H1 (cell line): ENCODE data around the gene ASL. TPM values are rescaled to one million over a fixed set of nuclear protein-coding genes. Genes with fewer than 3 reads are reported as not detected.
"Not testable (repeated sequence)": the region's sequence is repeated elsewhere in the genome, so short reads cannot be mapped to it uniquely, and the experiment has no call there.

Source experiments
- CTCF ChIA-PET: fragments of 300-600 bp; sonication (Branson Sonifier 250); formaldehyde crosslinking; loops from one replicate; lab custom pipeline; 2021; ENCODE audit not compliant: partially characterized antibody; lab: Charles Lee
- POLR2A ChIA-PET: fragments of 300-600 bp; sonication (Branson Sonifier 250); formaldehyde crosslinking; loops from one replicate; lab custom pipeline; 2021; ENCODE audit warnings: inconsistent platforms; ENCODE audit not compliant: partially characterized antibody; lab: Charles Lee
- DNase-seq, 2 experiments: peaks; one replicate each; pipeline versions ENCODE4 v3.0.0 to v3.0.0-alpha.2; 2010 to 2022; ENCODE audit warnings: low spot score in 2 of 2, low read depth in 1 of 2, mixed read lengths in 1 of 2
- FAIRE-seq: peaks from 2 replicates; lab custom pipeline; 2011; peaks lifted over from hg19 to GRCh38; lab: Jason Lieb, UNC
- H2AFZ ChIP-seq: 2 replicates; pipeline ENCODE4 v1.8.1; 2012; ENCODE audit warnings: low read length, inconsistent platforms
- H2AK5ac ChIP-seq: 2 replicates; pipeline ENCODE4 v1.6.1; 2013; ENCODE audit warnings: low read depth, low read length
- H2BK120ac ChIP-seq: replicated peaks from 2 replicates; pipeline ENCODE3; 2013; ENCODE audit warnings: low read depth, low read length, inconsistent platforms
- H2BK12ac ChIP-seq: 2 replicates; pipeline ENCODE4 v1.6.1; 2013; ENCODE audit warnings: low read depth, low read length
- H2BK15ac ChIP-seq: 2 replicates; pipeline ENCODE4 v1.6.1; 2013; ENCODE audit warnings: low read length
- H2BK20ac ChIP-seq: 2 replicates; pipeline ENCODE4 v1.6.1; 2013; ENCODE audit warnings: low read length
- H2BK5ac ChIP-seq: 2 replicates; pipeline ENCODE4 v1.6.1; 2013; ENCODE audit warnings: low read depth, low read length
- H3K14ac ChIP-seq: 2 replicates; pipeline ENCODE4 v1.6.1; 2013; ENCODE audit warnings: inconsistent platforms; ENCODE audit not compliant: insufficient read length
- H3K18ac ChIP-seq: 2 replicates; pipeline ENCODE4 v1.6.1; 2013; ENCODE audit warnings: low read length; ENCODE audit errors: extremely low read depth
- H3K23ac ChIP-seq: 2 replicates; pipeline ENCODE4 v1.6.1; 2013; ENCODE audit warnings: inconsistent platforms; ENCODE audit not compliant: insufficient read length
- H3K23me2 ChIP-seq: 2 replicates; pipeline ENCODE4 v1.6.1; 2013; ENCODE audit warnings: low read depth, low read length
- H3K27ac ChIP-seq: 2 replicates; pipeline ENCODE4 v1.6.1; 2011; ENCODE audit warnings: low read depth, low read length, inconsistent platforms
- H3K27me3 ChIP-seq, 4 experiments: replicated peaks in 1 of 4; 1 replicate in 1 of 4; 2 replicates in 3 of 4; pipeline versions ENCODE4 v1.6.1 to v1.8.1; 2011 to 2013; ENCODE audit warnings: low read length in 3 of 4, mild to moderate bottlenecking in 3 of 4, inconsistent platforms in 2 of 4, mixed read lengths in 2 of 4, moderate library complexity in 1 of 4; ENCODE audit not compliant: control insufficient read depth in 3 of 4, insufficient read depth in 3 of 4; ENCODE audit errors: extremely low read depth in 1 of 4
- H3K36me3 ChIP-seq, 4 experiments: 2 replicates each; pipeline versions ENCODE4 v1.6.1 to v1.8.1; 2011 to 2013; ENCODE audit warnings: mild to moderate bottlenecking in 4 of 4, low read length in 3 of 4, moderate library complexity in 2 of 4, control low read depth in 1 of 4, inconsistent platforms in 1 of 4; ENCODE audit not compliant: insufficient read depth in 4 of 4, control insufficient read depth in 2 of 4
- H3K4ac ChIP-seq: replicated peaks from 2 replicates; pipeline ENCODE3; 2013; ENCODE audit warnings: low read length, low read depth, mixed read lengths, inconsistent platforms; ENCODE audit not compliant: insufficient read length
- H3K4me1 ChIP-seq, 4 experiments: replicated peaks in 1 of 4; 1 replicate in 1 of 4; 2 replicates in 3 of 4; pipeline versions ENCODE4 v1.6.1 to v1.8.1; 2011 to 2013; ENCODE audit warnings: low read length in 3 of 4, inconsistent platforms in 2 of 4, mixed read lengths in 1 of 4; ENCODE audit not compliant: insufficient read depth in 4 of 4, control insufficient read depth in 3 of 4
- H3K4me2 ChIP-seq, 2 experiments: 2 replicates each; pipeline versions ENCODE4 v1.6.1 to v1.8.1; 2011 to 2013; ENCODE audit warnings: low read depth in 2 of 2, low read length in 2 of 2, control low read depth in 1 of 2, inconsistent platforms in 1 of 2, mild to moderate bottlenecking in 1 of 2; ENCODE audit not compliant: insufficient read depth in 1 of 2
- H3K4me3 ChIP-seq, 4 experiments: fragments of 200-600, 300-600 bp in 1 of 4; sonication (generic), shearing (Covaris generic), sonication (Bioruptor Twin) in 1 of 4; 2 replicates each; pipeline versions ENCODE4 v1.5.1 to v1.8.1; 2011 to 2016; ENCODE audit warnings: low read length in 4 of 4, low read depth in 3 of 4, control low read depth in 2 of 4, inconsistent platforms in 2 of 4, mild to moderate bottlenecking in 2 of 4, mixed read lengths in 1 of 4, moderate library complexity in 1 of 4; ENCODE audit not compliant: insufficient read depth in 2 of 4; ENCODE audit errors: extremely low read depth in 1 of 4
- H3K56ac ChIP-seq: replicated peaks from 2 replicates; pipeline ENCODE3; 2013; ENCODE audit warnings: low read depth, mild to moderate bottlenecking, mixed read lengths, low read length, inconsistent platforms; ENCODE audit not compliant: insufficient read length
- H3K79me1 ChIP-seq: 2 replicates; pipeline ENCODE4 v1.6.1; 2013; ENCODE audit warnings: low read depth, low read length, control low read depth
- H3K79me2 ChIP-seq, 2 experiments: 2 replicates each; pipeline versions ENCODE4 v1.6.1 to v1.8.1; 2012 to 2013; ENCODE audit warnings: low read length in 2 of 2, mild to moderate bottlenecking in 2 of 2, inconsistent platforms in 1 of 2; ENCODE audit not compliant: insufficient read depth in 2 of 2, control insufficient read depth in 1 of 2
- H3K9ac ChIP-seq, 4 experiments: replicated peaks in 1 of 4; 1 replicate in 1 of 4; 2 replicates in 3 of 4; pipeline versions ENCODE4 v1.6.1 to v1.8.1; 2011 to 2013; ENCODE audit warnings: low read depth in 3 of 4, low read length in 3 of 4, control low read depth in 2 of 4, mild to moderate bottlenecking in 2 of 4, moderate library complexity in 2 of 4, inconsistent platforms in 1 of 4; ENCODE audit errors: extremely low read depth in 1 of 4
- H3K9me3 ChIP-seq, 2 experiments: 2 replicates each; pipeline versions ENCODE4 v1.6.1 to v1.8.1; 2012 to 2013; ENCODE audit warnings: mild to moderate bottlenecking in 2 of 2, moderate library complexity in 2 of 2, control low read depth in 1 of 2, inconsistent platforms in 1 of 2, low read depth in 1 of 2, low read length in 1 of 2, mixed read lengths in 1 of 2; ENCODE audit not compliant: insufficient read depth in 2 of 2
- H4K20me1 ChIP-seq, 2 experiments: replicated peaks in 1 of 2; 2 replicates each; pipeline versions ENCODE3 to v1.8.1; 2011 to 2013; ENCODE audit warnings: inconsistent platforms in 2 of 2, low read length in 2 of 2, mild to moderate bottlenecking in 1 of 2; ENCODE audit not compliant: insufficient read depth in 2 of 2, control insufficient read depth in 1 of 2
- H4K5ac ChIP-seq: 2 replicates; pipeline ENCODE4 v1.6.1; 2013; ENCODE audit warnings: low read length, low read depth, mixed read lengths, inconsistent platforms; ENCODE audit not compliant: insufficient read length
- H4K8ac ChIP-seq: 2 replicates; pipeline ENCODE4 v1.8.0; 2013; ENCODE audit warnings: mild to moderate bottlenecking, moderate library complexity, low read length, inconsistent platforms; ENCODE audit not compliant: insufficient read depth; ENCODE audit errors: extremely low read depth
- H4K91ac ChIP-seq: replicated peaks from 2 replicates; pipeline ENCODE3; 2013; ENCODE audit warnings: low read length, mixed read lengths, inconsistent platforms; ENCODE audit not compliant: insufficient read length
- WGBS, 2 experiments: shearing (Covaris generic) in 1 of 2; methylation state at CpG; one replicate each; pipeline versions ENCODE4 v1.1.6 to v1.1.7; 2013 to 2015; ENCODE audit warnings: low lambda C conversion rate in 2 of 2, mixed read lengths in 2 of 2, inconsistent platforms in 1 of 2, low coverage in 1 of 2, missing lambda C conversion rate in 1 of 2; ENCODE audit not compliant: insufficient replicate concordance in 2 of 2, insufficient coverage in 1 of 2, insufficient read length in 1 of 2; ENCODE audit errors: extremely low coverage in 1 of 2, missing lambda C conversion rate in 1 of 2; 5-methylcytosine and 5-hydroxymethylcytosine counted together
- polyA plus RNA-seq, 7 experiments: library from polyadenylated mRNA; depleted of rRNA in 3 of 7; stranded (reverse) in 5 of 7; unstranded in 2 of 7; fragments of >200 nt in 5 of 7; fragments of 200-250 nt in 2 of 7; gene quantifications; 1 replicate in 5 of 7; 2 replicates in 1 of 7; 4 replicates in 1 of 7; pipeline versions ENCODE4 v1.2.1 to v1.2.3, GENCODE V29; 2011 to 2013; ENCODE audit warnings: missing spikeins in 2 of 7, mixed read lengths in 2 of 7
- total RNA-seq: library from RNA; stranded (reverse); fragmentation: NEBNext Ultra II Directional; extraction: Animal tissue kit (Norgen Biotek cat#: 25700); gene quantifications from 2 replicates; pipeline ENCODE4 v1.2.1, GENCODE V29; 2021

ASL gene
- total and polyA plus RNA-seq, 2 of the 8 experiments (the other 6 are each of a cell fraction or from before 2014, with no cell fraction given) = 23.3 to 35.3 TPM

GRCh38 chr7:66049886-66050285, 25.7 kb upstream of the ASL start:
- H3K23me2 ChIP-seq, H3K27me3 ChIP-seq, H2BK15ac ChIP-seq, H3K9me3 ChIP-seq, H3K27ac ChIP-seq, H2BK20ac ChIP-seq, DNase-seq, H3K4ac ChIP-seq, H2BK120ac ChIP-seq, H3K79me2 ChIP-seq, H3K14ac ChIP-seq, H4K5ac ChIP-seq, H2BK5ac ChIP-seq, H3K23ac ChIP-seq, H4K91ac ChIP-seq, H2AFZ ChIP-seq, H3K4me1 ChIP-seq, H3K4me2 ChIP-seq, H3K79me1 ChIP-seq, H3K56ac ChIP-seq, H2BK12ac ChIP-seq, FAIRE-seq, H3K9ac ChIP-seq, H3K4me3 ChIP-seq, H3K18ac ChIP-seq, H4K8ac ChIP-seq, H2AK5ac ChIP-seq, POLR2A ChIA-PET, H4K20me1 ChIP-seq, H3K36me3 ChIP-seq: not testable (repeated sequence)
- CTCF ChIA-PET = interaction anchor here (1.1 to 1.7 kb wide), 3 partner anchors 10 to 37 kb away, joined by 3 to 4 read pairs (median 4); no protein-coding TSS in a partner anchor
- 92% methylated on average over 4 of the region's 4 CpGs; no CpG with 5 or more reads in 1 of the 2 experiments for WGBS, 2 experiments
